SK-N-SH treated with all-trans-retinoic acid at 6 μM for 48 hours (cell line): ENCODE measurements around the gene TMED7.

ENCODE experiments used
- CSDC2 ChIP-seq: fragments of 250-450 bp; sonication (Bioruptor Pico); IDR thresholded peaks from 2 replicates; pipeline ENCODE4 v1.5.0; 2020; ENCODE audit warnings: mild to moderate bottlenecking, moderate library complexity
- ISL1 ChIP-seq: fragments of 250-450 bp; sonication (Bioruptor Pico); IDR thresholded peaks from 2 replicates; pipeline ENCODE4 v2.1.2; 2022; ENCODE audit warnings: mild to moderate bottlenecking, moderate library complexity
- PATZ1 ChIP-seq: fragments of 250-450 bp; sonication (Bioruptor Pico); IDR thresholded peaks from 2 replicates; pipeline ENCODE4 v1.8.0; 2020; ENCODE audit warnings: mild to moderate bottlenecking, moderate library complexity, borderline replicate concordance
- POU6F1 ChIP-seq: fragments of 250-450 bp; sonication (Bioruptor Pico); IDR thresholded peaks from 2 replicates; pipeline ENCODE4 v1.8.0; 2021; ENCODE audit warnings: low read depth, mild to moderate bottlenecking, moderate library complexity, borderline replicate concordance
- PPARA ChIP-seq: fragments of 250-450 bp; sonication (Bioruptor Pico); IDR thresholded peaks from 2 replicates; pipeline ENCODE4 v1.5.0; 2020; ENCODE audit warnings: mild to moderate bottlenecking, borderline replicate concordance
- TCF4 ChIP-seq: fragments of 250-450 bp; sonication (Bioruptor Pico); IDR thresholded peaks from 2 replicates; pipeline ENCODE4 v1.8.0; 2021; ENCODE audit warnings: mild to moderate bottlenecking, moderate library complexity, borderline replicate concordance
- ZFP3 ChIP-seq: fragments of 250-450 bp; sonication (Bioruptor Pico); IDR thresholded peaks from 2 replicates; pipeline ENCODE4 v1.5.0; 2020; ENCODE audit warnings: mild to moderate bottlenecking, moderate library complexity
- ZNF8 ChIP-seq: fragments of 450-650 bp; formaldehyde crosslinking; IDR thresholded peaks from 2 replicates; pipeline ENCODE4 v1.5.0; 2020; ENCODE audit warnings: mild to moderate bottlenecking, moderate library complexity
- TF ChIP-seq, protein P1 (sequence below): fragments of 250-450 bp; sonication (Bioruptor Pico); IDR thresholded peaks from 2 replicates; pipeline ENCODE4 v1.5.1; 2021; ENCODE audit warnings: mild to moderate bottlenecking, moderate library complexity
- TF ChIP-seq, protein P2 (sequence below): fragments of 250-450 bp; sonication (Bioruptor Pico); IDR thresholded peaks from 2 replicates; pipeline ENCODE4 v1.5.0; 2020; ENCODE audit warnings: mild to moderate bottlenecking, moderate library complexity

DNA sequence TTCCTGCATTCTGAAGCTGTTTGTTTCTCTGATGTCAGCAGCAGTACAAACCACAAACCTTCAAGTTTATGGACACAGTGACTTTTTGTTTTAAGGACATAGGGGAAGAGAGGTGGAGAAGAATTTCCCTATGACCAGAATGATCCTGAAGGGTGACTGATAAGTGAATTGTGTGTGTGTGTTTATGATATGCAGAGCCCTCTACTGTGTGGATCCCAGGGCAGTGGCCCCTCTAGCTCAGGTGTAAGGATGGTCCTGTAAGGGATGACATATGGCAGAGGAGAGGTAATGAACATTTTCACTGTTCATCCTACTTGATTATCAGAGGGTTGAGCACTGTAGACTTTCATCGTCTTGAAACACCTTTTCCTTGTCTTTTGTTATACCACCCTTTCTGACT lies 30.6 kb upstream of the TMED7 start:
- TF ChIP-seq, protein P1, sequence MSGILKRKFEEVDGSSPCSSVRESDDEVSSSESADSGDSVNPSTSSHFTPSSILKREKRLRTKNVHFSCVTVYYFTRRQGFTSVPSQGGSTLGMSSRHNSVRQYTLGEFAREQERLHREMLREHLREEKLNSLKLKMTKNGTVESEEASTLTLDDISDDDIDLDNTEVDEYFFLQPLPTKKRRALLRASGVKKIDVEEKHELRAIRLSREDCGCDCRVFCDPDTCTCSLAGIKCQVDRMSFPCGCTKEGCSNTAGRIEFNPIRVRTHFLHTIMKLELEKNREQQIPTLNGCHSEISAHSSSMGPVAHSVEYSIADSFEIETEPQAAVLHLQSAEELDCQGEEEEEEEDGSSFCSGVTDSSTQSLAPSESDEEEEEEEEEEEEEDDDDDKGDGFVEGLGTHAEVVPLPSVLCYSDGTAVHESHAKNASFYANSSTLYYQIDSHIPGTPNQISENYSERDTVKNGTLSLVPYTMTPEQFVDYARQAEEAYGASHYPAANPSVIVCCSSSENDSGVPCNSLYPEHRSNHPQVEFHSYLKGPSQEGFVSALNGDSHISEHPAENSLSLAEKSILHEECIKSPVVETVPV, result no peak
- TF ChIP-seq POU6F1, result no peak
- TF ChIP-seq PATZ1, result no peak
- no peak for TF ChIP-seq ZNF8
- no peak for TF ChIP-seq PPARA
- TF ChIP-seq, protein P2, sequence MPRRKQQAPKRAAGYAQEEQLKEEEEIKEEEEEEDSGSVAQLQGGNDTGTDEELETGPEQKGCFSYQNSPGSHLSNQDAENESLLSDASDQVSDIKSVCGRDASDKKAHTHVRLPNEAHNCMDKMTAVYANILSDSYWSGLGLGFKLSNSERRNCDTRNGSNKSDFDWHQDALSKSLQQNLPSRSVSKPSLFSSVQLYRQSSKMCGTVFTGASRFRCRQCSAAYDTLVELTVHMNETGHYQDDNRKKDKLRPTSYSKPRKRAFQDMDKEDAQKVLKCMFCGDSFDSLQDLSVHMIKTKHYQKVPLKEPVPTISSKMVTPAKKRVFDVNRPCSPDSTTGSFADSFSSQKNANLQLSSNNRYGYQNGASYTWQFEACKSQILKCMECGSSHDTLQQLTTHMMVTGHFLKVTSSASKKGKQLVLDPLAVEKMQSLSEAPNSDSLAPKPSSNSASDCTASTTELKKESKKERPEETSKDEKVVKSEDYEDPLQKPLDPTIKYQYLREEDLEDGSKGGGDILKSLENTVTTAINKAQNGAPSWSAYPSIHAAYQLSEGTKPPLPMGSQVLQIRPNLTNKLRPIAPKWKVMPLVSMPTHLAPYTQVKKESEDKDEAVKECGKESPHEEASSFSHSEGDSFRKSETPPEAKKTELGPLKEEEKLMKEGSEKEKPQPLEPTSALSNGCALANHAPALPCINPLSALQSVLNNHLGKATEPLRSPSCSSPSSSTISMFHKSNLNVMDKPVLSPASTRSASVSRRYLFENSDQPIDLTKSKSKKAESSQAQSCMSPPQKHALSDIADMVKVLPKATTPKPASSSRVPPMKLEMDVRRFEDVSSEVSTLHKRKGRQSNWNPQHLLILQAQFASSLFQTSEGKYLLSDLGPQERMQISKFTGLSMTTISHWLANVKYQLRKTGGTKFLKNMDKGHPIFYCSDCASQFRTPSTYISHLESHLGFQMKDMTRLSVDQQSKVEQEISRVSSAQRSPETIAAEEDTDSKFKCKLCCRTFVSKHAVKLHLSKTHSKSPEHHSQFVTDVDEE, result no peak
- TF ChIP-seq CSDC2, result no peak
- no peak for TF ChIP-seq ZFP3 (CRISPR knock-in tag)
- no peak for TF ChIP-seq TCF4 (CRISPR knock-in tag)
- no peak for TF ChIP-seq ISL1
